Measurements from ENCODE around the gene ANO7. TPM values are rescaled to one million over a fixed set of nuclear protein-coding genes. Genes with fewer than 3 reads are reported as not detected.

Gene ANO7
- total and polyA plus RNA-seq, 4 donors, result 0.71 to 1.1 (median 0.86) TPM

DNA sequence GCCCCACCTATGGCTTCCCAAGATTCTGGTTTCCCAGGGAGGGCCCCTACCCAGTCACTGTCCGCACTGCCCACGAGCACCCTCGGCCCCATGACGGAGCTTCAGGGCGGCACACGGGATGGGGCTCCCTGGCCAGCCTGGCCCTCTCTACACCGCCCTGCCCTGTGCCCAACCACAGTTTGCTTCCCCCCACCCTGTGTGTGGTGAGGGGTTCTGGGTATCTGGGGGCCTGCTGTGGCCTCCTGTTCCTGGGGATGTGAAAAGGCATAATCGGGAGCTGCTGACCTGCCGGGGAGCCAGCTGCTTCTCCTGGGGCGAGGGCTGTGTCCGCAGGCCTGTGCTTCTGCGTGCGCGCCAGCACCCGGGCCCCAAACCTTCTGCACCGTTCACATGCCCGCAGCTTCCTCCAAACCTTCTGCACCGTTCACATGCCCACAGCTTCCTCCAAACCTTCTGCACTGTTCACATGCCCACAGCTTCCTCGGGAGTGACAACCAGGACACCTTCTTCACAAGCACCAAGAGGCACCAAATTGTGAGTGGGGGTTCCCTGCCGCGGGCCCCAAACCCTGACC is 12.4 kb downstream of the ANO7 start:
- Histone ChIP-seq H3K27me3 (ENCODE audit: control insufficient read depth in 3 of 3, insufficient read depth in 3 of 3, low read length in 2 of 3) (no peaks in the 10 kb centered on the region), H3K4me1 (ENCODE audit: control insufficient read depth in 5 of 5, insufficient read depth in 5 of 5, low read length in 5 of 5) (no peaks in the 10 kb centered on the region), H3K4me3 (no peak overlapping the region), H3K36me3 (ENCODE audit: control insufficient read depth in 4 of 4, insufficient read depth in 4 of 4, low read length in 4 of 4) (no peaks in the 10 kb centered on the region), H3K9ac (ENCODE audit: insufficient read depth in 1 of 2, low read length in 2 of 2) (no peak overlapping the region), H3K27ac (ENCODE audit: low read depth in 1 of 2, low read length in 1 of 2) (no peak overlapping the region), H3K9me3 (ENCODE audit: control insufficient read depth in 4 of 4, insufficient read depth in 3 of 4, low read length in 3 of 4) (no peaks in the 10 kb centered on the region)
- DNase-seq (no peak), ATAC-seq (ENCODE audit: insufficient read depth, low FRiP score) (no peak)
- no peak for TF ChIP-seq CTCF (IDR thresholded peaks at IDR 0.05; ENCODE audit: control extremely low read depth, extremely low read depth)
- WGBS, 2 donors, result 40 to 72% methylated on average over 20 to 21 of the region's 21 CpGs

- no peak for DNase-seq
- no peak for ATAC-seq (ENCODE audit: insufficient read depth, low FRiP score)
Observed at GRCh38 chr2:241201445-241202267, 13.2 kb downstream of the ANO7 start.

GRCh38 chr2:241202268-241202585 is 13.8 kb downstream of the ANO7 start:
- no peak for ATAC-seq (ENCODE audit: insufficient read depth, low FRiP score)
- Histone ChIP-seq H3K36me3 (ENCODE audit: control insufficient read depth in 4 of 4, insufficient read depth in 4 of 4, low read length in 4 of 4) (no peaks in the 10 kb centered on the region), H3K4me1 (ENCODE audit: control insufficient read depth in 5 of 5, insufficient read depth in 5 of 5, low read length in 5 of 5) (no peaks in the 10 kb centered on the region), H3K9me3 (ENCODE audit: control insufficient read depth in 4 of 4, insufficient read depth in 3 of 4, low read length in 3 of 4) (no peaks in the 10 kb centered on the region), H3K4me3 (no peak overlapping the region), H3K27me3 (ENCODE audit: control insufficient read depth in 3 of 3, insufficient read depth in 3 of 3, low read length in 2 of 3) (no peaks in the 10 kb centered on the region), H3K27ac (ENCODE audit: low read depth in 1 of 2, low read length in 1 of 2) (no peak overlapping the region), H3K9ac (ENCODE audit: insufficient read depth in 1 of 2, low read length in 2 of 2) (no peak overlapping the region)
- 90 to 91% methylated on average over 15 of the region's 15 CpGs for WGBS, 2 donors
- no peak for TF ChIP-seq CTCF (IDR thresholded peaks at IDR 0.05; ENCODE audit: control extremely low read depth, extremely low read depth)
- DNase-seq, result no peak

More at GRCh38 chr2:241201445-241202267, 13.2 kb downstream of the ANO7 start:
- WGBS, 2 donors, result 73 to 85% methylated on average over 24 of the region's 24 CpGs
- Histone ChIP-seq H3K9ac (ENCODE audit: insufficient read depth in 1 of 2, low read length in 2 of 2) (no peak overlapping the region), H3K27ac (ENCODE audit: low read depth in 1 of 2, low read length in 1 of 2) (no peak overlapping the region), H3K9me3 (ENCODE audit: control insufficient read depth in 4 of 4, insufficient read depth in 3 of 4, low read length in 3 of 4) (no peaks in the 10 kb centered on the region), H3K4me3 (no peak overlapping the region), H3K27me3 (ENCODE audit: control insufficient read depth in 3 of 3, insufficient read depth in 3 of 3, low read length in 2 of 3) (no peaks in the 10 kb centered on the region), H3K4me1 (ENCODE audit: control insufficient read depth in 5 of 5, insufficient read depth in 5 of 5, low read length in 5 of 5) (no peaks in the 10 kb centered on the region), H3K36me3 (ENCODE audit: control insufficient read depth in 4 of 4, insufficient read depth in 4 of 4, low read length in 4 of 4) (no peaks in the 10 kb centered on the region)
- no peak for TF ChIP-seq CTCF (IDR thresholded peaks at IDR 0.05; ENCODE audit: control extremely low read depth, extremely low read depth)

All from lung (tissue), 12 donors.